Kasumi-1 (cell line): ENCODE results near the gene SLC45A1.

ENCODE experiments used
- DNase-seq, 2 experiments: peaks; one replicate each; lab custom pipeline; 2025; lab: John Stamatoyannopoulos, UW

Gene SLC45A1

DNA sequence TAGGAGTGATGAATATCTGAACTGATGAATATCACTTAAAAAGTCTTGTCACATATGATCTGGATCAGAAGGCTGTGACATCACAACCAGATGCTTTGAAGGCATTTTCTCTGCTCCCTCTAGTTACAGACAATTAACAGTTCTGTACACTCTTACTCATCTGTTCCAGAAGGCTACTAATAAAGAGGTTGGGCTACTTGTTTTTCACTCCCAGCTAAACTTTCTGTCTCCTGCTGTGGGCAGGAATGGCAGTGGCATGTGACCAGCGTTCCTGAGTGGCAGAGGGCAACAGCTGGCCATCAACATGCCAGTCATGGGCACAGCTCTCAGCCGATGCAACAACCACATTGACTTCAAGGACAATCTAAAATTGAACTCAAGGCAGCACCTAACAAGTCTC, 66.7 kb downstream of the SLC45A1 start:
- DNase-seq, result no peak

DNA sequence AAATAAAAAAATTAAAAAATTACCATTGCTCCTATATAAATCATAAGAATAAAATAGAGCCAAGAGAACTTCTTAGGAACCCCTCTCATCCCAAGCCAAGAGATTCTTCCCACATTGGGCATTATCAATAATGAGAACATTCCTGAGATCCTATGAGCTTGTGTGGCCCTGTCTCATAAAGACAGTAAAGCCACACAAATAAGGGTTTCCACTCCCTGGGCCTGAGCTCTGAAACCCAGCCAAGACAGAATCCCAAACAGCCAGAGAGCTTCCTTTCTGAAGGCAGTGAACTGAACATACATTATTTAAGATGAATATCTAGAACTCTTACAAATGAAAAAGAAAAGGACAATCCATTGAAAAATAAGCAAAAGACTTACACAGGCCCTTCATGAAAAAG, 68.3 kb downstream of the SLC45A1 start:
- DNase-seq, result no peak

DNA sequence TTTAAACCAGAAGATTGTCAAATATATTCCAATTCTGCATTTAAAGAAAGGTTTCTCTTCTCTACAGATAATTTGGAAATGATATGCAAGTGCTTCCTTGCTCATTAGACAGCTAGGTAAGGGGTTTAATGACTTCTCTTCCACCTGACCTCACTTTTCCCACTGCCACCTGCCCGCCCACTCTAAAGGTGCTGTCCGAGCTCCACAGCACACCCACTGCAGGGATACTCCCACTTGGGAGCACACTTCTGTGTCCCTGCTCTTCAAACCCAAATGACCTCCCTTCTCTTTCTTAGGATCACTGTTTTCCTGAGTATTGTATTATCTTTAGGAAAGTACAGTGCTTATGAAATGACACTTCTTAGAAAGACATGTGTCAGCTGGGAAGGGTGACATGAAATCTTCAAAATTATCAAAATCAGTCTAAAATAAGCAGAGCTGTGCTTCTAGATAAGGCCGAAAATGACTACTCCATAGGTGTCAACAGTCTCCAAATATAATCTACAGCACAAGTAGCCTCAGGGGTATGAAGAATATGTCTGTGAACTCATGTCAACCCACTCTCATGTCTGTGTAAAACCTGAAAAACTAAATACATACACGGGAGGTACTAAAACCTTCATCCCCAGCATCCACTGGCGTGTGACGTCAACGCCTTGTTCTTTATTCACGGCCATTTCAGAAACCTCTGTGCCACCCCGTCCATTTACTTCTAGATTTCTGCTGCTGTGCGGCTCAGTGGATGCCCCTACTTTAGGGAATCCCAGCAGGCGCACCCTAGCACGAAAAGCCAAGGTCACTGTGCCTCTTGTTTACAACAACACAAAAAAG, 71.0 kb downstream of the SLC45A1 start:
- no peak for DNase-seq

DNA sequence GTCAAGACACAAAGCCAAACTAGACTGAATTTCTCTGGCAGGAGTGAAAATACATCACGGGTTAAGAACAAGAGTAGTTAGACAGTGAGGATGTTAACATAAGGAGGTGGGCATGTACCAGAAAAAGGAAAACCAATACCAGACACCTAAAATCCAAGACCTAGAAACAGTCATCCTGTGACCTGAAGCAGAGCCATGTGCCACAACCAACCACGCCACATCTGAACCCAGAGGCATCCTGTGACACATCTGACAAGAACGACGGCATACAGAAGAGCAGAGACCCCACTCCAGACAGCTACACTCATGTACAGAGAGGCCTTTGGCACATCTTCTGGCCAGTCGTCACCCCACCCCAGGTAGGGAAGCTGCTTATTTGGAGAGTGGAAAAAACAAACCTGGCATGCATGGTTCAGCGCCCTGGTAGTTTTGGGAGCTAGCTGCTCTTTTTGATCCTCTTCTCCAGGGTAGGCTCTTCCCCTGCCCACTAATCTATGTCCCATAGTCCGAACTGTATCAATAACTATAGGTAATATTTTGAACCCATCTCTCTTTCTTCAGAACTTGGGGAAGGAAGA, 72.1 kb downstream of the SLC45A1 start:
- DNase-seq, result no peak

DNA sequence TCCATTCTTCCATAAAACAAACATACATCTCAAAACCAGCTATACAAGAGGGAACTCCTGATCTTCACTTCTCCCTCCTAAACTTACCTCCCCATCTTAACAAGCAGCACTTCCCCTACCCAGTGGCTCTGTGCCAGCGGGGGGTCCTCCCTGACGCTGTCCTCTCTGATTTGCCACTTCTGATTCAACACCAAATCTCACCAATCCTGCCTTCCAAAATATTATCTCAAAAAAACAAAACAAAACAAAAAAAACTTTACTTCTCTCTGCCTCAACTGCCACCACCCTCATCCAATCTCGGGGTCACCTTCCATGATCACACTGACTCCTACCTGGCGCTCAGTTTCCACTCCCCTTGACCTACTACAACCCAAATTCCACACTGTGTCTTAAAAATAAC, 72.8 kb downstream of the SLC45A1 start:
- no peak for DNase-seq

DNA sequence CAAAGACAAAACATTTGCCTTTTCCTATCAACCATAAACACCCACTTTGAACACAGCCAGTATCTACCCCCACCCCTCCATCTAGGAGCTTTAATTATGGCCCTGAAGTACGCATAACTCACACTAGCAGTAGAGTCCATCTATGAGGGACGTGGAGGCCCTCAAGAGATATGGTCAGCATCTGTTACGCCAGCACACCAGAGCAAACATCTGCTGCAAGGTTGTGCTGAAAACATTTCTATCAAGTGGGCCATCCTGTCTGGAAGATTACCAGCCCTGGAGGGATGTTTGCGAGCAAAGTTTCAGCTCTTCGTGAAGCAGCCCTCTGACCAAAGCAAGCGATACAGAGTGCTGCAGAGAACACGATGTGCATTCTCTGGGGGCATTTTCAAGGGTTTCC, 74.6 kb downstream of the SLC45A1 start:
- no peak for DNase-seq
